HG02623 (cell line): ENCODE results near the gene LYRM4.

Source experiments
- ATAC-seq: cut with Tn5 transposase; IDR thresholded peaks from one replicate; pipeline ENCODE4 v1.9.1; 2021; ENCODE audit warnings: moderate library complexity; ENCODE audit not compliant: unreplicated experiment

The LYRM4 gene

DNA sequence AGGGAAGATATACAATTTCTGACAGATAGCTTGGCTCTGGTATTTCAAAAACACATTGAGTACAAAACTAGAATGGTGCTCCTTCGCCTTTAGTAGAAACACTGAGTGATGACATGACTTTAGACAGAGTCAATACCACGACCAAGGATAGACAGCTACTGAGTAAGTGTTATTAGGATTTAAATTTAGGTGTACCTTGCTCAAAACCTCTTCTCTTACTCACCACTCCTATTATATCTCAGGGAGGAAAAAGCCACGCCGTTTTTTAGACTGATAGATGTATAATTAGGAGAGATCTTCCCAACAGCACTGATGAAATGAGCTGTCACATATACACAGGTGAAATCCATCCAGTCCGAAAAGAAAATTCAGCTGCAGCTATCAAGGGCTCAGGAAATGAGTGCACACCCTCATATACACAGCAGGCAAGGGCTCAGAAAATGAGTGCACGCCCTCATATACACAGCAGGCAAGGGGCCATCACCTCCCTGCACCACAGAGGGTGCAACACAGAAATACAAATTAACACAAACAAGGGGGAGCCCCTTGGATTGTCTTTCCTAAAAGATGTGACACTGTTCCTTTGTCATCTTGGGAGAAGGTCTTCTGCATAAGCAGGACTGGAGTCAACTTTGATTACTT is 53.7 kb downstream of the LYRM4 start:
- ATAC-seq: no peak

DNA sequence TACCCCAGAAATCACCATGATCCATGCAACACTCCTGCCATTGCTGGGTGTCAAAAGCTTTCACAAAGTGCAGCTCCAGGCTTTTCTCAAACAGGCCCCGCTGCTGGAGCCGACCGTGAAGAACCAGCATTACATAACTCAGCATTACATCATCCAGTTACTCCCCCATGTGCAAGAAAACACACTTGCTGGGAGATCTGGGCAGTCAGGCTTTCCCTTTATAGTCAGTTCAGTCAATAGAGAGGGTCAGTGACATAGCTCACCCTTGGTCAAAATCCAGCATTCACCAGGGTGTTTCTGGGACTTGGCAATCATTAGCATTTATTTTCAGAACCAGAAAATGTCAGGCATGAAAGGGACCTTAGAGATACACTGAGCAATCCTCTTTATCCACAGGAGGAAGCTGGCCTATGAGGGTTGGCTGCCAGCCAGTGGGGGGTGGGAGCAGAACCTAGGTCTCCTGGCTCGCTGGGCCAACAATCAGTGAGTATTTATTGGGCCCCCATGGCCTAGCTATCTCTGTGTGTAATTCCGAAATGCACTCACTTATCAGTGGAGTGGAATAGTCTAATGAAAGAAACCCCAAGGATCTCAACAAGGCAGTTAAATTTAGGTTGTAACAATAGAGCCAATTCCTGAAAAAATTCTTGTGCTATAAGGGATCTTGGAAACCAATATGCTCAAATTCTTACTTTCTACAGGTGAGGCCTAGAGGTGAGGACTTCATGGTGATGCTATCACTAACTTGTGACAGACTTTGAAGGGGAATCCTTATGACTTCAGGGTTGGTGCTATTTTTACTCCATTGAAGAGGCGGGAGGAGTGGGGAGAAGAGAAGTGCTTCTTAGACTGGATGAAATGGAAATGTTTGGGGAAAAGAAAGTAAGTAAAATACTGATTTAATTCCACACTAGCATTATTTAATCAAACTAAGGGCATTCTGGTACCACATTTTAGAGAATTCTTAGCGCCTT is 54.6 kb downstream of the LYRM4 start:
- ATAC-seq: no peak

DNA sequence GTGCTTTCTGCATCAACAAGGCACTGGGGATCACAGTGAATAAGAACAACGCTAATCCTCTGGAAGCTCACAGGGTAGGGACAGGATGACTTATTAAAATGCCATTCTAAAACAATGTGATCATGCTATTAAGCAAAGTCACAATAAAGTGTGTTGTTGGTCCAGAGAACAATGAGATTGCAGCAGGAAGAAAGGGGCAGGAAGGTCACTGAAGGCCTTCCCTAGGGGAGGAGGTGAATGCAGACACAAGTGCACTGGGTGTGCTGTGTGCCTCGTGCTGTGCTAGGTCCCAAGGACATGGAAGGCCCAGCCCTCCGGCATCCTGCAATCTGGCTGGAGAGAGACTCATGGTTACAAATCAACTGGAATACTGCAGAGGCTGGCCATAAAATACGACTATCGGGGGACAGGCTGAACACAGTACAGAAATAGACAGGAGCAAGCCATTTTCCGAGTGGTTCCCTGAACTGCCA is 55.7 kb downstream of the LYRM4 start:
- no peak for ATAC-seq

DNA sequence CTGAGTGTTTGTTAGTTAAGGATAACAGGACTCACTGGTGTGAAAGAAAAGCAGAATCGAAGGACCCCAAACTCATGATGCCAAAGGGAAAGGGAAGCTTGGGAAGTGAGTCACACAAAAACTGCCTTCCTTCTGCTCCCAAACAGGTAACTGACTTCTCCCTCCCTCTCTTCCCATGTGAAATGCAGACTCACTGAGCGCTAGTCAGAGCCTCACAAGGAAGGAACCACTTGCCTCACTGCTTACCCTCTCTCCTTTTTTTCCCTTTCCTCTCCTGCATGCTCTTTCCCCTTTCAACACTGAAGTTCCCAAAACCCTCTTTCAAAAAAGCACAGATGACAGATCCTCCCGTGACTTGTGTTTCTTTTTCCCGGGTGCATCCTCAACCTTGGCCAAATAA is 56.4 kb downstream of the LYRM4 start:
- ATAC-seq: no peak

DNA sequence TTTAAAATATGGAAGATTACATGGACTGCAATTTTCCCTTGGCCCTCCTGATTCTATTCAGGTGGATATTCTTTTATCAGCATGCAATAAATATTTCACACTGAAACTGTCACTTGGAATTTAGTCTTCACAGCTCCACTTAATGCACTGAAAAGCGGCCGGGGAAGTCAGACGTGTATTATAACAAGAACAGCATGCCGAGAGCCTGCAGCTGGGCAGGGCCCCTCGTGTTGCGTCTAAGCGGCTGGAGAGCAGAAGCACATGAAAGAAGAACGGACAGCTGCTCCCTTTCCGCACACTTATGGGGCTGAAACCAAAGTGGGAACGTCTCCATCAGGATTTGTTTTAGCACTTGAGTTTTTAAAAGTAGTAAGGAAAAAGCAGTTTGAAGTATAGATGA is 57.2 kb downstream of the LYRM4 start:
- ATAC-seq: no peak

DNA sequence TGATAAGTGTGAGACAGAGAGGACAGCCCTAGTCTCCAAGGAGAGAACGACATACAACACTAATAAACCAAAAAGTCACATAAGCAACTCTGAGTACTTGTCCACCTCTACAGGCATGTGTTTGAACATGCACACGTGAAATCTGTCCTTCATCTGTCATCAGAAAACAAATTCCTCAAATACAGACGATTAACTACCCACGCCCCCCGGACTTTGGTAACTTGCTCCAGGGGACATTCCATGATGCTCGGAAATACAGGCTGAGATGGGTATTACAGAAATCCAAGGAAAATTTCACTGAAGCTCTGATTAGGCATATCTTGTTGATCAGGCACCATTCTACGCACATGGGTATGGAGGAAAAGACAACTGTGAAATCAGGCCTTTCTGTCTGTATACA is 57.8 kb downstream of the LYRM4 start:
- ATAC-seq: no peak

DNA sequence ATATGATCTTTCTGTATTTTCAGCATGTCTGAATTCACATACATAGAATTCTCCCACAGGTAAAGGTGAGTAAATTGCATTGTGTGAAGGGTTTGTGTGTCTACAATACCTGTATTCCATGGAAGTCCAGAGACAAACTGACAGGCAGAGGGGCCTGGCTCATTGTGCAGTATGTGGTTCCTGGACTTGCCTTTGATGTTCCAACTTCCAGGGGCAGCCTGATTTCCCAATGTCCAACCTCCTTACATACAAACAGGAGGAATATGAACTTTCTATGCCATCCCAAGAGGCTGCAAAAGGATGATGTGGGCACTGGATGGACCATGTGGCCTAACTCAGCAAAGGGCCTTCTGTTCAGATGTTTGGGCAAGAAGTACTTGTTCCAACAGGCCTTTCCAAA is 58.5 kb downstream of the LYRM4 start:
- no peak for ATAC-seq

DNA sequence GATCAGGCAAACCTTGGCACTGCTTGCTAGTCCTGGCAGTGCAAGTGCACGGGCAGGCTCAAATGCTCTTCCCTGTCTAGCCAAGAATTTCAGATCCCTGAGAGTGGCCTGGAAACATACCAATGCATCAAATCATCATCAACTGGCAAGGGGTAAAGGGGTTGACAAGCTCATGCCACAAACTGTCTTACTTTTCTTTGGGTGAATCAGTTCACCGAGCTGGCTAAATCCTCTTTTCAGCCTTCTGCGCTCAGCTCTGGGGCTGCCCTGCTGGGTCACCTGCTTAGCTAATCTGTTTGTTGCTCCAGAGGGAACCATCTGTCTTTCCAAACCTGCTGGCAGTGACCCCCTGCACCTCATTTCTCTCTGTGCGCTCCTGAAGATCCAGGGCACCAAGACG is 59.5 kb downstream of the LYRM4 start:
- ATAC-seq: no peak

DNA sequence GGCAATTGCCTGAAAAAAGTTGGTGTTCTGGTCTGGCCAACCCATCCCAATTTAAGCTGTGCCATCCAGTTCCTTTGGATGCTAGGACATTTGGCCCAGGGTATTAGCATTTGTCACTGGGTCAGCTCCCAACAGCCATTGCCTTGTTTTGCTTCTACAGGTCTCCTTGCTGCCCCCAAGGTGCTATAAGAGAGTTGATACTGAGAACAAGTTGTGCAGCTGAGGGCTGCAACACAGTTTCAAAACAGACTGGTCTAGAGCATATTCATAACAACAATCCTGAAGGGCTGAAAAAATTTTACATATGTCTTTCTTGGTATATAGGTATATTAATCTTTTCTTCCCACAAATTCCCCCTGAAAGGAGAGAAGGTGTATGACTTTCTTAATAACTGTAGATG is 61.0 kb downstream of the LYRM4 start:
- no peak for ATAC-seq

DNA sequence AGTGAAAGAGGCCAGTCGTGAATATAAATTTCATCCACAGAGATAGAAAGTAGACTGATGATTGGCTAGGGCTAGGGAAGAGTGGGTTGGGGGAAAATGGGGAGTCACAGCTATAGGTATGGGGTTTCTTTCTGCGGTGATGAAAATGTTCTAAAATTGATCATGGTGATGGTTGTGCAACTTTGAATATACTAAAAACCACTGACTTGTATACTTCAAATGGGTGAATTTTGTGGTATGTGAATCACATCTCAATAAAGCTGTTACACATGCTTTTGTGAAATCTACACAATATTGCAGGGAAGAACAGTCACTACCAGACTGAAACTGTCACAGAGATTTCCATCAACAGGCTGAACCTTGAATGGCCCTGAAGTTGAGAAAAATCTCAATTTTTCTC is 61.5 kb downstream of the LYRM4 start:
- ATAC-seq: no peak

DNA sequence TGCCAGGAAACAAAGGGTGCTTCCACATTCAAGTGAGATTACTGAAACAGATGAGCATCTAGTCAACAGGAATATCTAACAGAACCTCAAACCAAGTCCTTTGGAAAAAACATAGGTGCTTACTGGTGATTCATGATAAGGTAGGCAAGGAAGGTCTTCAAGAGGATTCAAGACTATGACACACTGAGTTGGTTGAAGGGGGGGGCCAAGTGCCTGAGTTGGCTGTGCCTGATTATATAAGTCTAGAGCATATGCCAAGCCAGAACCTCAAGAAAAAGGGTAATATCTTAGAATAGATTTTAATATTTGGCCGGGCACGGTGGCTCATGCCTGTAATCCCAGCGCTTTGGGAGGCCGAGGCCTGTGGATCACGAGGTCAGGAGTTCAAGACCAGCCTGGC is 63.7 kb downstream of the LYRM4 start:
- ATAC-seq: no peak

DNA sequence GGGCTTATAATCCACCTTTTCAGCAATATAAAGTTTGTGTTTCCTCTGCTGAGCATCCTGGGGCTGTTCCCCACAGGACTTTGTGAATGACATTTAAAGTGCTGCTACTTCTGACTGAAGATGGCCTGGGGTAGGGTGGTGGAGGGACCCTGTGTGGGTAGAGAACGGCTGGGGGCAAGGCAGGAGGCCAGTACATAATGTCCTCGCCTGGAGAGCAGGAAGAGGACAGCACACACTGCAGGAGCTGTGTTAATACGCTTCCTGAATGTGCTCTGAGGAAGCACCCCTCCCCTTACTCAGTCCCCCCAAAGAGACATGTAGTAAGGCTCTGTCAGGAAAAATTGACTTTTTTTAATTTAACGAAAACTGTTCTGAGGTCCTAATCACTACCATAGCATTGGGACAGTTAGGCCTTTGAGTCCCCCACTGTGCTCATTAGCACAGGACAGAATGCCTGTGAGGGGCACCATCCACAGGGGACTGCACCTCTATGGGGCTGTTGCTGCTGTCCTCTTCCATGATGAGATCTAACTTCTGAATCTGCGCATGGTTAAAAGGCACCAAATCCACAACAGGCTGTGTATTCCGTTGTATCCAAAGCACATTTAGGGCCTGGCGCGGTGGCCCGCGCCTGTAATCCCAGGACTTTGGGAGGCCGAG is 68.5 kb downstream of the LYRM4 start:
- no peak for ATAC-seq

DNA sequence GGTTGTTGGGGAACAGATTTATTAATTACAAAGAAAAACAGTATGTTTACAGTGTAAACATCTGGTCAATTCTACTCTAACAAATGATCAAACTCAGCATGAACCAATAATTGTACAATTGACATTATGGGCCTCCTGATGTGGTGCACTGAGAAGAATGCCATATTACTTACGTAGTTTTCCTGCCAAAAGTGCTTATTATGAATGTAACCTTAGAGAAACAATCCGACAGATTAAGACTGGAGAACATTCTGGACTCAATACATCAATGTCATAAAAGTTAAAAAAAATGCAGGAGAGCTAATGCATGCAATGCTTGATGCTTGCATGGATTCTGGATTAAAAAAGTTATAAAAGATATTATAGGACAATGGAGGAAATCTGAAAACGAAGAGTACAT is 69.0 kb downstream of the LYRM4 start:
- ATAC-seq: no peak

DNA sequence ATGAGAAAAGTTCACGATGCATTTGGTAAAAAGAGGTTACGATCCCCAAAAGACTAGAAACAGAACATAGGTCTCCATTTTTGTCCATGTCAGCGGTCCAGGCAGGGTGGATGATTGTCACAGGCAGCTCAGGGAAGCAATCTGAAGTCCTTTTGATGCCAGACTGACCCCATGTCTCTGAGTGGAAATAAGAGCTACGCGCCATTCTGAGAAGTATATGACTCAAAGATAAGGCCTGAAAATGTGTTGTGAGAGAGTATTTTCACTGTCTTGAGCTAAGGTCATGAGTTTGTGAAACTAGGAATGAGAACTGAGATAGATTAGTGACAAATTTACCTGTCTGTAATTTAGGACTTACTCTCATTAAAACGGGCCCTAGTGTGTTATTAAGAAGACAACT is 69.5 kb downstream of the LYRM4 start:
- no peak for ATAC-seq

DNA sequence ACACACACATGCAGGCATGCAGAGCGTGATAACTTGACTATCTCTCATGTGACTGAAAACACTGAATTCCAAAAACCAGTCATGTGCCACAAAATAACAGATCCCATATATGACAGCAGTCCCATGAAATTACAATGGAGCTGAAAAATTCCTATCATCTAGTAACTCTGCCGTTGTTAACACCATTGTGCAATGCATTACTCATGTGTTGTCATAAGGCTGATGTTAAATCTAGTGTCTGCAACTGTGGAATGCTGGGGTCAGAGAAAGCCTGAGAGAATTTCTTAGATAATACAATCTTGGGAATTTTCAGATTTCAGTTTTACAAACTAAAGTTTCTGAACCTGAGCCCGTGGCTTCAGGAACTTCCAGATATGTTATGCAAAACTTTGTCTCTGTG is 70.2 kb downstream of the LYRM4 start:
- ATAC-seq: no peak

DNA sequence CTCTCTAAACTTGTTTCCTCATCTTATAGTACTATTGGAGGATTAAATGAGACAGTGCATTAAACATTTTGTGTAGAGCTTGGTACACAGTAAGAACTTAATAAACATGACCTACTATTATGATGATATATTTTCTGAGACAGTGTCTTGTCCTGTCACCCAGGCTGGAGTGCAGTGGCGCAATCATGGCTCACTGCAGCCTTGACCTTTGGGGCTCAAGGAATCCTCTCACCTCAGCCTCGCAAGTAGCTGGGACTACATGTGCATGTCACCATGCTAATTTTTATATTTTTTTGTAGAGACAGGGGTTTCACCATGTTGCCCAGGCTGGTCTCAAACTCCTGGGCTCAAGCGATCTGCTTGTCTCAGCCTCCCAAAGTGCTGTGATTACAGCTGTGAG is 72.1 kb downstream of the LYRM4 start:
- no peak for ATAC-seq

DNA sequence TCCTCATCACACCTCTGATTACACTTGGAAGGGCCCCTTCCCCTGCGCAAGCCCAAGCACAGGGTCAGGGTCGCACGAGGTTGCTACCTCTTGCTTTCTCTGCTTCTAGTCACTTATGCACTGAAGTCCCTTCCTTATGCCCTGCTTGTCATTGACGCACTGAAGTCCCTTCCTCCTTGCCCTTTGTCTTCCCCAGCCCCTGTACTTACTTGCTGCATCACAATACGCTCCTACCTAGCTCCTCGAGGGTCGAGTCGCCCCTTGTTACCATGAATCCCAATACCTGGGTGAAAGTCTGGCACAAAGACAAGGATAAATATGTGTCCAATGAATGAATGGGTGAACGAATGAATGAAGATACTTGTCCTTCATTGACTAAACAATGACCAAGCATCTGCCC is 75.9 kb downstream of the LYRM4 start:
- ATAC-seq: no peak

DNA sequence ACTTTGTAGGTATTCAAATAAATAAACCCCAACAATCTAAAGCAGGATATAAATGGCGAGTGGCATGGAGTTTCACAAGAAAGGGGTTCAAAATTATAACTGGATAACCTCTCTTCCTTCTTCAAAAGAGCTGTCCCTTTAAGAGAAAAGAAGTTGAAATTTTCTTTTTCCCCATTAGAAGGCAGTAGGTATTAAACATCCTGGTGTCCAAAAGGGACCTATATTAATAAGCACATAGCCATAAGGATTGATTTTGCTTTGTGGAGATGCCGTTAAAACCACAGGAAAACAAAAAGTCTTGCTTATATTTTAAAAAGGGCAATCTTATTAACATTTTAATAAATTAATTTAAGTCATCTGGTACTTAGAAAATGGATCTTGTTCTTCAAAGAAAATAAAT is 76.5 kb downstream of the LYRM4 start:
- no peak for ATAC-seq

DNA sequence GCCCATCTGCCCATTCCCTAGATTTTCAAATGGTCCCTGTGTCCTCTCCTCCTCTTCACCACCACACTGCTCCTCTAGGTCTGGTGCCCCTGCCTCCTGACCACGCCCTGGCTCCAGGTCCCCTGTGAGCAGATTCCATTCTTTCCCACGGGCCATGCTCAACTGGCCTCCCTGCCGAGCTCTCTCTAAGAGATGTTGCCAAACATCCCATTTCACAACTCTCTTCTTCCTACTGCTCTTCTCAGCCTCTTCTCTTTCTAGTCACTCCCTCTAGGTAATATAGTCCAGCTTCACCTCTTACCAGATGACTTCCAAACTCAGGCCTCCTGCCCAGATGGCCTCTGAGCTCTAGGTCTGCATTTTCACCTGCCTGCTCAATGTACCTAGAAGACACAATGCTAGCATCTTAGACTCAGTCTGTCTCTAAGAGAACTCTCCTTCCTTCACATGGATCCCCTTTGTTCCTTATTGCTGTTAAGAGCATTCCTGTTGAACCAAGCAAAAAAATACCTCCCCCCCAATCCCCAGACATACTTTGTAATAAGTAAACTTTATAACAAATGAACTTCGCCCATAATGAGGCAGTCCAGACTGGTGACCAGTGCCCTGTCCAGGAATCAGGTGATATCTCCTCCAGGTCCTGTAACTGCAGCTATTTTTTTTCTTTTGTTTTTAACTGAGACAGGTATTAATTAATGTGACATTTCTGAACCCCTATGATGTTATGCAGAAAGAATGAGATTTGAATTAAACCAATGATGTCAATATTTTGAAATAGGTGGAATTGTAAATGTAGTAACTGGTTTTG is 79.0 kb downstream of the LYRM4 start:
- ATAC-seq: no peak

DNA sequence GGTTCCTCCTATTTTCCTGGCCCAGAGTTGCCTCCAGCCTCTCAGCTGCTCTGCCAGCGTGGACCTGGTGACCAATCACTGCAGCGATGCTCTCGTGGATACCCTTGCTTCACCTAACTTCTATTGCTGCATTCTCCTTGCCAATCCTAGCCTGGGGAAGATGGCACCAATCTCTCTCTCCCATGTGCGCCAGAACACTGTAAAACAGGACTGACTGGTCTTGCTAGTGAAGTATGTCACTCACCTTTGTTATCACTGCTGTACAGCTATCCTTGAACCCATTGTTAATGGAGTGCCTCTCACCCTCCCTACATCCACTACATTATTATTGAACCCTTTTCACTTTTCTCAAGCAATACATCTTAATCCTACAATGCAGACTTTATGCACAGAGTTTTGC is 80.1 kb downstream of the LYRM4 start:
- no peak for ATAC-seq

DNA sequence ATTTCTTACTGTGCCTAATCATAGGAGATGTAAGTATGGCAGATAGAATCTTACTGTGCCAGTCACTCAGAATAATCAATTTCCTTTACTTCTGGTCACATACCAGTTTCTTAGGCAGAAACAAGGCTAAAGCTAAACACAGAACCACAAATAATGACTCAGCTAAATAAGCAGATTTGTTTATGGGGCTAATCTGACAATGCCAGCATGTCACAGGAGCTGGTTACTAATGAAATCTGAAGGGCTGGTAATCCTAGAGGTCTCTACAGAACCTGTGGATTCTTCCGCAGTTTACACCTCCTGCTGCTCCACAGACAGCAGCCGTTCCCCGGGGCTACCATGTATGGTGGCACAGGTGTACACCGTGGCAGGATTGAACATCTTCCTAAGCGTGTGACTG is 80.8 kb downstream of the LYRM4 start:
- no peak for ATAC-seq
